T47D (cell line): ENCODE results near the gene PRKCA.

Experiments used
- DNase-seq, 2 experiments: peaks; one replicate each; pipeline versions ENCODE4 v3.0.0 to v3.0.0-alpha.2; 2011 to 2012; ENCODE audit warnings: low read depth in 1 of 2, low spot score in 1 of 2
- JUND ChIP-seq: IDR thresholded peaks from 2 replicates; pipeline ENCODE4 v1.6.1; 2012; ENCODE audit warnings: low read depth
- in situ Hi-C: cut with HindIII; loops from 2 replicates; pipeline ENCODE4 v1.10.0; 2016; ENCODE audit warnings: low sequenced_read_pairs, low pct_unique_long_range_greater_than_20kb

PRKCA gene

GRCh38 chr17:66783656-66784381, 481.4 kb downstream of the PRKCA start:
- DNase-seq, result no peak
- TF ChIP-seq JUND, result no peak
- in situ Hi-C loops, result no loop called here

GRCh38 chr17:66784621-66785364, 482.4 kb downstream of the PRKCA start:
- TF ChIP-seq JUND, result no peak
- in situ Hi-C loops, result no loop called here
- DNase-seq, result no peak

GRCh38 chr17:66786107-66786506, 483.7 kb downstream of the PRKCA start:
- no peak for DNase-seq
- in situ Hi-C loops, result no loop called here

GRCh38 chr17:66787914-66788313, 485.5 kb downstream of the PRKCA start:
- no peak for TF ChIP-seq JUND
- no peak for DNase-seq
- in situ Hi-C loops, result no loop called here

More at GRCh38 chr17:66786107-66786506, 483.7 kb downstream of the PRKCA start:
- TF ChIP-seq JUND, result no peak

GRCh38 chr17:66789093-66789492, 486.7 kb downstream of the PRKCA start:
- no peak for DNase-seq
- in situ Hi-C loops, result no loop called here
- TF ChIP-seq JUND, result no peak

- no peak for DNase-seq
- no peak for TF ChIP-seq JUND
- in situ Hi-C loops, result no loop called here
Observed at GRCh38 chr17:66789961-66790437, 487.6 kb downstream of the PRKCA start.

- in situ Hi-C loops, result no loop called here
- no peak for TF ChIP-seq JUND
- no peak for DNase-seq
Observed at GRCh38 chr17:66790501-66791061, 488.2 kb downstream of the PRKCA start.

GRCh38 chr17:66791347-66791746, 488.9 kb downstream of the PRKCA start:
- no peak for DNase-seq
- in situ Hi-C loops, result no loop called here

GRCh38 chr17:66793814-66794213, 491.4 kb downstream of the PRKCA start:
- in situ Hi-C loops, result no loop called here
- TF ChIP-seq JUND, result no peak

More at GRCh38 chr17:66791347-66791746, 488.9 kb downstream of the PRKCA start:
- no peak for TF ChIP-seq JUND

GRCh38 chr17:66795486-66795885, 493.1 kb downstream of the PRKCA start:
- DNase-seq, result no peak
- TF ChIP-seq JUND, result no peak
- in situ Hi-C loops, result no loop called here

More at GRCh38 chr17:66793814-66794213, 491.4 kb downstream of the PRKCA start:
- no peak for DNase-seq

- no peak for DNase-seq
- TF ChIP-seq JUND, result no peak
- in situ Hi-C loops, result no loop called here
Observed at GRCh38 chr17:66799849-66800537, 497.6 kb downstream of the PRKCA start.

- in situ Hi-C loops, result no loop called here
- DNase-seq, result no peak
- TF ChIP-seq JUND, result no peak
Observed at GRCh38 chr17:66803474-66803951, 501.1 kb downstream of the PRKCA start.
